Erythroblast (primary cell): Measurements from ENCODE around the gene PLP2.

Source experiments
- GATA1 ChIP-seq: IDR thresholded peaks from 2 replicates; pipeline ENCODE4 v1.6.1; 2011; ENCODE audit warnings: low read depth, mild to moderate bottlenecking, control low read depth, low read length, moderate library complexity
- POLR2A ChIP-seq: IDR thresholded peaks from 2 replicates; pipeline ENCODE4 v1.6.1; 2011; ENCODE audit warnings: mild to moderate bottlenecking, low read length

- no peak for TF ChIP-seq POLR2A
- no peak for TF ChIP-seq GATA1
Observed at GRCh38 chrX:49211074-49211473, 39.4 kb downstream of the PLP2 start.
